Colonic mucosa (tissue), 4 donors: Measurements from ENCODE around the gene TEPSIN. TPM values are rescaled to one million over a fixed set of nuclear protein-coding genes. Genes with fewer than 3 reads are reported as not detected.

ENCODE experiments used
- DNase-seq: peaks from one replicate; pipeline ENCODE4 v3.0.0-alpha.2; 2020
- H3K27ac ChIP-seq: fragments of 200-600 bp; one replicate; pipeline ENCODE4 v1.8.0; 2021
- H3K27me3 ChIP-seq: fragments of 200-600 bp; one replicate; pipeline ENCODE4 v1.8.0; 2021
- H3K36me3 ChIP-seq: fragments of 200-600 bp; one replicate; pipeline ENCODE4 v1.8.0; 2021
- H3K4me1 ChIP-seq: fragments of 200-600 bp; one replicate; pipeline ENCODE4 v1.8.0; 2021; ENCODE audit warnings: mild to moderate bottlenecking
- H3K4me3 ChIP-seq: fragments of 200-600 bp; one replicate; pipeline ENCODE4 v1.8.0; 2021
- H3K9ac ChIP-seq, 2 donors: one replicate each; pipeline ENCODE4 v1.7.0; 2013; ENCODE audit warnings: control low read depth in 2 of 2, low read depth in 2 of 2, low read length in 2 of 2
- H3K9me3 ChIP-seq: fragments of 200-600 bp; one replicate; pipeline ENCODE4 v1.8.0; 2021
- intact Hi-C: fragments of 100-400 bp; cut with DNase I; formaldehyde crosslinking; loops from one replicate; pipeline ENCODE4 v1.14.1; 2022
- total RNA-seq, 2 donors: library from RNA; stranded (reverse); fragmentation: NEBNext Ultra II Directional in 1 of 2; extraction: Animal tissue kit (Norgen Biotek cat#: 25700) in 1 of 2; gene quantifications; one replicate each; pipeline ENCODE4 v1.2.1, GENCODE V29; 2021
- TF ChIP-seq, protein P1 (sequence below): fragments of 200-600 bp; IDR thresholded peaks from one replicate; pipeline ENCODE4 v1.8.0; 2022; ENCODE audit warnings: antibody characterized with exemption, mild to moderate bottlenecking
- donor health status: healthy.
- donor health status: DM: no; HTN: no; CAD: no.
- donor health status: DM: no; HTN: no; CAD: no.

Gene TEPSIN
- total RNA-seq, 2 donors from 2014 or later = 29.3 to 46.7 TPM

DNA sequence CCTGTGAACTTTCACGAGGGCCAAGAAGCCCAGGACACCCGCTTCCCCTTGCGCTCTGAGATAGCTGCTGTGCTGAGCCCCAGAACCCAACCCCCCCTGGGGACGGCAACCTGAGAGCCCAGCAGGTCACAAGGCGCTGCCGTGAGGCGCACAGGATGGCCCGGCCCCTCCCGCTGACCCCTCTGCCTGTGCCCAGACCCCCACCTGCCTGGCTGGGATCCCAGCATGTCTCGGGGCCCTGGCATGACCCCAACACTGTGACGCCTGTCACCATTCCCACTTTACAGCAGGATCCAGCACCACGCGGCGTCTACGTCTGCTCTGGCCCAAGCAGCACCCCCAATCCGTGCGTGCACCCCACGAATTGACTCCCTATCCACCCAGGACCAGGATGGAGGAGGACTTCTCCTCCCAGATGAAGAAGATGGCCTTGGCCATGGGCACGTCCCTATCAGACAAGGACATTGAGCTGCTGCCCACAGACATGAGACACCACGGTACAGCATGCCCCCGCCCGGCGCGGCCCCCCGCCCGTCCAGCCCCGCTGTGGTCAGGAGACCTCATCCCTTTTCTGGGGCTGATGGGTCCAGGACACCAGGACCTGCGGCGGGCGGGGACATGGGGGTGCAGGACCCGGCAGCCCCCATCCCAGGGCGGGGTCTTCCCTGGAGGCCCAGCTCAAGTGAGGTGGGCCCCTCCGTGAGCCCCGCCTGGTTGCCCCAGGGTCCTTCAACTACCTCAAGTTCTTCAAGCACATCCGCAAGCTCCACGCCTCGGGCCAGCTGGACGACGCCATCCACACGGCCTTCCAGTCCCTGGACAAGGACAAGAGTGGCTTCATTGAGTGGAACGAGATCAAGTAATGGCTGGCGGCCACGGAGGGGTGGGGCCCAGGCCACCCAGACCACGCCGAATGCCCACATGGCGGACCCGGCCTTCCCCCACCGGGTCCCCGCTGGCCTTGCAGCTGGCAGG is 57.7 kb downstream of the TEPSIN start:
- H3K9me3 ChIP-seq = no peaks in the 10 kb centered on the region
- DNase-seq = no peak
- intact Hi-C loops = no loop called here

DNA sequence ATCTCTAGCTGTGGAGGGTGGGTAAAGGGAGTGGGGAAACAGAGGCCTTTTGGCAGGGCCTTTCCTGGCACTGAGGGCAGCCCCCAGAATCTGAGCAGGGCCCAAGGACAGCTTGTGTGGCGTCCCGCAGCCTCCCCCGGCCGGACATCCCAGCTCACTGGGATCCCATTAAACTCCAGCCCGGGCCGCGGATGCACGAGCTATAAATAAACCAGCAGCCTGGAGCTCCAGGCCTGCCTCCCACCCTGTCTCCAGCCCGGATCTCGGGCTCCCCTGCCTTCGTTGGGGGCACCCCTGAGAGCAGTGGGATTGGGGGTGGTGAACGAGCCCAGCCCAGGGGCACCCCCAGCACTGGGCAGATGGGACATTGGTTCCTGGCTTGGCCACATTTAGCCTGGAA is 59.0 kb downstream of the TEPSIN start:
- H3K9me3 ChIP-seq = no peaks in the 10 kb centered on the region
- H3K4me1 ChIP-seq = no peaks in the 10 kb centered on the region
- H3K4me3 ChIP-seq = no peak overlapping the region
- TF ChIP-seq, protein P1, sequence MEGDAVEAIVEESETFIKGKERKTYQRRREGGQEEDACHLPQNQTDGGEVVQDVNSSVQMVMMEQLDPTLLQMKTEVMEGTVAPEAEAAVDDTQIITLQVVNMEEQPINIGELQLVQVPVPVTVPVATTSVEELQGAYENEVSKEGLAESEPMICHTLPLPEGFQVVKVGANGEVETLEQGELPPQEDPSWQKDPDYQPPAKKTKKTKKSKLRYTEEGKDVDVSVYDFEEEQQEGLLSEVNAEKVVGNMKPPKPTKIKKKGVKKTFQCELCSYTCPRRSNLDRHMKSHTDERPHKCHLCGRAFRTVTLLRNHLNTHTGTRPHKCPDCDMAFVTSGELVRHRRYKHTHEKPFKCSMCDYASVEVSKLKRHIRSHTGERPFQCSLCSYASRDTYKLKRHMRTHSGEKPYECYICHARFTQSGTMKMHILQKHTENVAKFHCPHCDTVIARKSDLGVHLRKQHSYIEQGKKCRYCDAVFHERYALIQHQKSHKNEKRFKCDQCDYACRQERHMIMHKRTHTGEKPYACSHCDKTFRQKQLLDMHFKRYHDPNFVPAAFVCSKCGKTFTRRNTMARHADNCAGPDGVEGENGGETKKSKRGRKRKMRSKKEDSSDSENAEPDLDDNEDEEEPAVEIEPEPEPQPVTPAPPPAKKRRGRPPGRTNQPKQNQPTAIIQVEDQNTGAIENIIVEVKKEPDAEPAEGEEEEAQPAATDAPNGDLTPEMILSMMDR = no peak
- H3K36me3 ChIP-seq = no peaks in the 10 kb centered on the region
- H3K9ac ChIP-seq = no peak overlapping the region
- no peaks in the 10 kb centered on the region for H3K27me3 ChIP-seq
- no peak for DNase-seq
- no peak overlapping the region for H3K27ac ChIP-seq
- intact Hi-C loops = no loop called here

More for the DNA sequence above, 57.7 kb downstream of the TEPSIN start:
- Histone ChIP-seq H3K27me3 (no peaks in the 10 kb centered on the region), H3K36me3 (no peaks in the 10 kb centered on the region), H3K27ac (no peak overlapping the region), H3K4me1 (no peaks in the 10 kb centered on the region), H3K9ac (no peak overlapping the region), H3K4me3 (no peak overlapping the region)
- TF ChIP-seq, protein P1 = no peak

DNA sequence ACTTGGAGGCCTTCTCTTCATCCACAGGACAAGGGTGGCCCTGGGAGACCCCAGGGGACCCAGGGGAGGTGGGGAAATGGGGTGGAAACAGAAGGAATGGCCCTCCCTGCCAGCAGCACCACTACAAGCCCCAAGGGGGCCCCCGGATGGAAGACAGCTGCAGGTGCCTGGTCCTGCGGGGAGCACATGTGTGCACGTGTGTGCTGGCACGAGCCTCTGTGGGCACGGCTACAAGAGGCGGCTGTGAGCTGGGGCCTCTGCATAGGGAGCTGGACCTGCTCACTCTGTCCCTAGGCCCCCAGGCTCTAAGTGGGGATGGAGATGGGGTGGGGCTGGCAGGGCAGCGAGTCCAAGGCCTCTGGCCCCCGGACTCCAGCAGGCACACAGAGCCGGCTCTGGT is 59.6 kb downstream of the TEPSIN start:
- H3K36me3 ChIP-seq = no peaks in the 10 kb centered on the region
- TF ChIP-seq, protein P1 = no peak
- no peak overlapping the region for H3K27ac ChIP-seq
- H3K9me3 ChIP-seq = no peaks in the 10 kb centered on the region
- no peak overlapping the region for H3K4me3 ChIP-seq
- intact Hi-C loops = no loop called here
- no peaks in the 10 kb centered on the region for H3K4me1 ChIP-seq
- no peak overlapping the region for H3K9ac ChIP-seq
- no peak for DNase-seq
- no peaks in the 10 kb centered on the region for H3K27me3 ChIP-seq

Other genes starting within 250 kb of the TEPSIN start
- 10 to 100 TPM; 29.1 to 43.5 TPM for gene CHMP6, start 247.2 kb downstream of the TEPSIN start, total RNA-seq
- gene BAIAP2, start 203.9 kb downstream of the TEPSIN start, total RNA-seq = 10 to 100 TPM; 14.7 to 22.7 TPM
- not detected for gene PVALEF, start 73.5 kb downstream of the TEPSIN start, total RNA-seq
- gene AATK, start 72.8 kb downstream of the TEPSIN start, total RNA-seq = 10 to 100 TPM in 1 of 2 donors, 1 to 10 TPM in 1; 9.1 to 13.3 TPM
- 10 to 100 TPM in 1 of 2 donors, 1 to 10 TPM in 1; 4.3 to 15.0 TPM for gene CEP131, start 16.1 kb downstream of the TEPSIN start, total RNA-seq
- gene NDUFAF8, start 263 bp upstream of the TEPSIN start, total RNA-seq = 10 to 100 TPM; 22.4 to 58.2 TPM
- gene SLC38A10, start 56.3 kb upstream of the TEPSIN start, total RNA-seq = 100 to 1,000 TPM in 1 of 2 donors, 10 to 100 TPM in 1; 67.5 to 139 TPM
- 10 to 100 TPM; 12.5 to 26.3 TPM for gene BAHCC1, start 156.4 kb upstream of the TEPSIN start, total RNA-seq